ENCODE measurements around the gene LPP. TPM values are rescaled to one million over a fixed set of nuclear protein-coding genes. Genes with fewer than 3 reads are reported as not detected.

LPP gene
- total RNA-seq, 1 donor = 92.1 TPM

GRCh38 chr3:188939814-188940572, 786.0 kb downstream of the LPP start:
- DNase-seq (ENCODE audit: low read depth) = no peak

More at GRCh38 chr3:188939814-188940572, 786.0 kb downstream of the LPP start:
- no peak overlapping the region for H3K4me3 ChIP-seq (ENCODE audit: low read depth, low read length)
- TF ChIP-seq, protein P1, sequence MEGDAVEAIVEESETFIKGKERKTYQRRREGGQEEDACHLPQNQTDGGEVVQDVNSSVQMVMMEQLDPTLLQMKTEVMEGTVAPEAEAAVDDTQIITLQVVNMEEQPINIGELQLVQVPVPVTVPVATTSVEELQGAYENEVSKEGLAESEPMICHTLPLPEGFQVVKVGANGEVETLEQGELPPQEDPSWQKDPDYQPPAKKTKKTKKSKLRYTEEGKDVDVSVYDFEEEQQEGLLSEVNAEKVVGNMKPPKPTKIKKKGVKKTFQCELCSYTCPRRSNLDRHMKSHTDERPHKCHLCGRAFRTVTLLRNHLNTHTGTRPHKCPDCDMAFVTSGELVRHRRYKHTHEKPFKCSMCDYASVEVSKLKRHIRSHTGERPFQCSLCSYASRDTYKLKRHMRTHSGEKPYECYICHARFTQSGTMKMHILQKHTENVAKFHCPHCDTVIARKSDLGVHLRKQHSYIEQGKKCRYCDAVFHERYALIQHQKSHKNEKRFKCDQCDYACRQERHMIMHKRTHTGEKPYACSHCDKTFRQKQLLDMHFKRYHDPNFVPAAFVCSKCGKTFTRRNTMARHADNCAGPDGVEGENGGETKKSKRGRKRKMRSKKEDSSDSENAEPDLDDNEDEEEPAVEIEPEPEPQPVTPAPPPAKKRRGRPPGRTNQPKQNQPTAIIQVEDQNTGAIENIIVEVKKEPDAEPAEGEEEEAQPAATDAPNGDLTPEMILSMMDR (IDR thresholded peaks at IDR 0.05; ENCODE audit: insufficient read depth, low read length) = no peak

Small RNA genes lying within 50 kb of the gene (small RNA-seq; reads per million reads assigned to genes)
- 1,364 reads per million, percentile 99 among the genes with 10 or more reads in this experiment for gene MIR28

Data from fibroblast of the aortic adventitia (primary cell).